ENCODE results near the gene GRIN2A. TPM values are rescaled to one million over a fixed set of nuclear protein-coding genes. Genes with fewer than 3 reads are reported as not detected.

GRIN2A gene
- total and polyA plus RNA-seq, 2 of the 8 experiments (the other 6 are each of a cell fraction or from before 2014, with no cell fraction given) = 0.18 to 1.8 TPM

- H3K36me3 ChIP-seq (ENCODE audit: control insufficient read depth in 2 of 4, insufficient read depth in 4 of 4, low read length in 3 of 4) = peaks cover 0 to 13% (median 0%) of the 10 kb centered on the region in 4 experiments; a peak in 2 of 8 replicates
- no peak overlapping the region for H3K4ac ChIP-seq (replicated peaks; ENCODE audit: insufficient read length, low read depth, low read length)
- no peaks in the 10 kb centered on the region for H3K9me3 ChIP-seq (ENCODE audit: insufficient read depth in 2 of 2, low read depth in 1 of 2, low read length in 1 of 2)
- POLR2A ChIA-PET (ENCODE audit: partially characterized antibody) = no interaction called here
- no peak overlapping the region for H2AK5ac ChIP-seq (ENCODE audit: low read depth, low read length)
- H3K4me2 ChIP-seq (ENCODE audit: insufficient read depth in 1 of 2, low read depth in 2 of 2, low read length in 2 of 2) = no peak overlapping the region
- H3K79me2 ChIP-seq (ENCODE audit: control insufficient read depth in 1 of 2, insufficient read depth in 2 of 2, low read length in 2 of 2) = no peaks in the 10 kb centered on the region
- DNase-seq (ENCODE audit: low read depth in 1 of 2, low spot score in 2 of 2) = no peak
- no peak overlapping the region for H3K14ac ChIP-seq (ENCODE audit: insufficient read length)
- H2BK15ac ChIP-seq (ENCODE audit: low read length) = no peak overlapping the region
- CTCF ChIA-PET (ENCODE audit: partially characterized antibody) = interaction anchor here (0.6 kb wide), 2 partner anchors 515 to 564 kb away, joined by 3 read pairs; no protein-coding TSS in a partner anchor
- H4K20me1 ChIP-seq (replicated peaks in 1 of 2; ENCODE audit: control insufficient read depth in 1 of 2, insufficient read depth in 2 of 2, low read length in 2 of 2) = no peaks in the 10 kb centered on the region
- H3K4me3 ChIP-seq (ENCODE audit: extremely low read depth in 1 of 4, insufficient read depth in 2 of 4, low read depth in 3 of 4, low read length in 4 of 4) = no peak overlapping the region
- no peak overlapping the region for H4K5ac ChIP-seq (ENCODE audit: insufficient read length, low read depth, low read length)
- no peak overlapping the region for H2AFZ ChIP-seq (ENCODE audit: low read length)
- H2BK20ac ChIP-seq (ENCODE audit: low read length) = no peak overlapping the region
- H2BK12ac ChIP-seq (ENCODE audit: low read depth, low read length) = no peak overlapping the region
- 84% methylated on average over 2 of the region's 2 CpGs; no CpG with 5 or more reads in 1 of the 2 experiments for WGBS, 2 experiments (ENCODE audit: extremely low coverage in 1 of 2, insufficient coverage in 1 of 2, insufficient read length in 1 of 2, insufficient replicate concordance in 2 of 2, low coverage in 1 of 2, low lambda C conversion rate in 2 of 2, missing lambda C conversion rate in 1 of 2)
- no peak overlapping the region for H3K56ac ChIP-seq (replicated peaks; ENCODE audit: insufficient read length, low read depth, low read length)
- H3K79me1 ChIP-seq (ENCODE audit: low read depth, low read length) = no peaks in the 10 kb centered on the region
- H3K23me2 ChIP-seq (ENCODE audit: low read depth, low read length) = no peaks in the 10 kb centered on the region
- H2BK120ac ChIP-seq (replicated peaks; ENCODE audit: low read depth, low read length) = no peak overlapping the region
- H3K9ac ChIP-seq (replicated peaks in 1 of 4; ENCODE audit: extremely low read depth in 1 of 4, low read depth in 3 of 4, low read length in 3 of 4) = no peak overlapping the region
- no peak overlapping the region for H3K27ac ChIP-seq (ENCODE audit: low read depth, low read length)
- no peak overlapping the region for H3K23ac ChIP-seq (ENCODE audit: insufficient read length)
- no peak overlapping the region for H4K8ac ChIP-seq (ENCODE audit: extremely low read depth, insufficient read depth, low read length)
- H3K18ac ChIP-seq (ENCODE audit: extremely low read depth, low read length) = no peak overlapping the region
- H3K4me1 ChIP-seq (replicated peaks in 1 of 4; ENCODE audit: control insufficient read depth in 3 of 4, insufficient read depth in 4 of 4, low read length in 3 of 4) = no peaks in the 10 kb centered on the region
- FAIRE-seq = no peak
- no peak overlapping the region for H2BK5ac ChIP-seq (ENCODE audit: low read depth, low read length)
- H3K27me3 ChIP-seq (replicated peaks in 1 of 4; ENCODE audit: control insufficient read depth in 3 of 4, extremely low read depth in 1 of 4, insufficient read depth in 3 of 4, low read length in 3 of 4) = no peaks in the 10 kb centered on the region
- no peak overlapping the region for H4K91ac ChIP-seq (replicated peaks; ENCODE audit: insufficient read length, low read length)
- no peak for TF ChIP-seq KDM4A (IDR thresholded peaks at IDR 0.05; ENCODE audit: low read depth, low read length, severe bottlenecking)
- no peak for TF ChIP-seq CREB1 (IDR thresholded peaks at IDR 0.05)
- TF ChIP-seq ZNF274 (IDR thresholded peaks at IDR 0.05; ENCODE audit: borderline replicate concordance, extremely low read depth, low read length) = no peak
- TF ChIP-seq SUZ12 (IDR thresholded peaks at IDR 0.05; ENCODE audit: low read length) = no peak
- TF ChIP-seq HDAC2 (IDR thresholded peaks at IDR 0.05; ENCODE audit: borderline replicate concordance in 1 of 2, low read depth in 2 of 2, low read length in 2 of 2) = no peak
- TF ChIP-seq RFX5 (IDR thresholded peaks at IDR 0.05; ENCODE audit: borderline replicate concordance, low read depth, low read length) = no peak
- no peak for TF ChIP-seq RNF2 (IDR thresholded peaks at IDR 0.05; ENCODE audit: borderline replicate concordance, low read depth, low read length, missing control alignments, poor library complexity, severe bottlenecking)
- TF ChIP-seq POLR2A (IDR thresholded peaks at IDR 0.05; ENCODE audit: control extremely low read depth in 1 of 2, low read depth in 2 of 2, low read length in 2 of 2) = no peak
- no peak for TF ChIP-seq KDM5A (IDR thresholded peaks at IDR 0.05; ENCODE audit: low read length)
These were observed 377.1 kb downstream of the GRIN2A start for GRCh38 chr16:9805109-9805508.
